CD4-positive, CD25-positive, alpha-beta regulatory T cell (primary cell): ENCODE measurements around the gene GPR107. TPM values are rescaled to one million over a fixed set of nuclear protein-coding genes. Genes with fewer than 3 reads are reported as not detected.

ENCODE experiments used
- ATAC-seq, 2 donors: fragments of 150-1000 bp; cut with Tn5 transposase; one replicate each; pipeline ENCODE4 v1.10.0; 2021; ENCODE audit warnings: low read depth in 2 of 2, moderate number of reproducible peaks in 2 of 2, moderate library complexity in 1 of 2
- DNase-seq, 3 donors: peaks; one replicate each; pipeline versions ENCODE4 v3.0.0 to v3.0.0-alpha.2; 2012 to 2022; ENCODE audit warnings: mixed read lengths in 1 of 3
- H3K27ac ChIP-seq: one replicate; pipeline ENCODE4 v1.7.0; 2013; ENCODE audit warnings: mild to moderate bottlenecking, low read length; ENCODE audit not compliant: insufficient read depth, poor library complexity, severe bottlenecking
- H3K27me3 ChIP-seq: one replicate; pipeline ENCODE4 v1.7.0; 2013; ENCODE audit warnings: low read length; ENCODE audit not compliant: control insufficient read depth, insufficient read depth
- H3K36me3 ChIP-seq: one replicate; pipeline ENCODE4 v1.7.0; 2013; ENCODE audit warnings: mild to moderate bottlenecking, low read length, moderate library complexity; ENCODE audit not compliant: control insufficient read depth, insufficient read depth
- H3K4me1 ChIP-seq: 2 replicates; pipeline ENCODE4 v1.7.0; 2013; ENCODE audit warnings: mild to moderate bottlenecking, low read length; ENCODE audit not compliant: insufficient read depth, control insufficient read depth, poor library complexity, severe bottlenecking
- H3K4me3 ChIP-seq: one replicate; pipeline ENCODE4 v1.7.0; 2013; ENCODE audit warnings: low read depth, mild to moderate bottlenecking, low read length, moderate library complexity
- H3K9me3 ChIP-seq, 2 experiments: 1 replicate in 1 of 2; 2 replicates in 1 of 2; pipeline ENCODE4 v1.7.0; 2013; ENCODE audit warnings: low read length in 2 of 2, mild to moderate bottlenecking in 1 of 2, moderate library complexity in 1 of 2; ENCODE audit not compliant: control insufficient read depth in 2 of 2
- H3K27ac Mint-ChIP-seq, 3 donors: one replicate each; pipeline ENCODE4 v1.8.0; 2020 to 2022; ENCODE audit warnings: mild to moderate bottlenecking in 3 of 3, mixed read lengths in 3 of 3, moderate library complexity in 2 of 3
- H3K27me3 Mint-ChIP-seq: one replicate; pipeline ENCODE4 v1.8.0; 2022; ENCODE audit warnings: mild to moderate bottlenecking, mixed read lengths
- H3K36me3 Mint-ChIP-seq: one replicate; pipeline ENCODE4 v1.8.0; 2020; ENCODE audit warnings: mixed read lengths
- H3K4me1 Mint-ChIP-seq, 4 donors: one replicate each; pipeline ENCODE4 v1.8.0; 2020 to 2022; ENCODE audit warnings: mixed read lengths in 4 of 4, mild to moderate bottlenecking in 1 of 4
- H3K4me3 Mint-ChIP-seq, 4 donors: one replicate each; pipeline ENCODE4 v1.8.0; 2020 to 2022; ENCODE audit warnings: mild to moderate bottlenecking in 4 of 4, mixed read lengths in 4 of 4, moderate library complexity in 3 of 4
- H3K9me3 Mint-ChIP-seq, 7 donors: one replicate each; pipeline ENCODE4 v1.8.0; 2020 to 2022; ENCODE audit warnings: mixed read lengths in 7 of 7, mild to moderate bottlenecking in 3 of 7, moderate library complexity in 2 of 7
- polyA plus RNA-seq, 4 donors: library from polyadenylated mRNA; unstranded; fragments of 300-500 nt; fragmentation: Illumina TruSeq; gene quantifications; one replicate each; pipeline ENCODE4 v1.2.3, GENCODE V29; 2021
- total RNA-seq: library from RNA; stranded (reverse); gene quantifications from one replicate; pipeline ENCODE4 v1.2.3, GENCODE V29; 2022

Gene GPR107
- total and polyA plus RNA-seq, 5 donors from 2014 or later = 2.8 to 29.9 (median 3.3) TPM

DNA sequence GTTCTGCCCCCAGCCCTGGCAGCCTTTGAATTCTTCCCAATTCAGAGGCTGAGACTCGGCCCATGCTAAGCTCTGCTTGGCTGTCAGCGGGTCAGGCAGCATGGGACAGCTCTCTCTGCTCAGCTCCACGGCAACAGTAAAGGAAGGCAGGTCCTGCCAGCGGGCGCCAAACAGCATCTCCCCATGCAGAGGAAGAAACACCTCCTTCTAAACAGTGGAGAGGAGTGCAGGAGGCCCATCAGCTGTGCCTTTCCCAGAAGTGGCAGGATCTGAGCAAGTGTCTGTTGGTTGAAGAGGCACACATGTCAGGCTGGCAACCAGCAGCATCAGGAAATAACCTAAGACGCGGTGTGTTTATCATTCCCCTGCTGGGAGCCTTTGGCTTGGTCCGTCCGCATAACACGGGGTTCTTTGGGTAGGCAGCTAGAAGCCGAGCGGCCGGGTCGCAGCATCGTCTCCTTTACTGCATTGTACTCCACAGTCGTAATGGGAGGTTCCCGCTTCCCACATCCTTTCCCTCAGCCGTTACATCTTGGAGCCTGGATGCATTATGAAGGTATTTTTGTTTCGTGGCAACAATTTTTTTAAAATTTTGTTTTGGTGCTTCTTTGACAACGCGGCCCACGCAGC lies 75.8 kb downstream of the GPR107 start:
- Histone ChIP-seq H3K9me3 (no peaks in the 10 kb centered on the region), H3K36me3 (no peaks in the 10 kb centered on the region), H3K4me1 (peaks cover 41% of the 10 kb centered on the region), H3K27me3 (no peaks in the 10 kb centered on the region), H3K4me3 (peak overlapping the region; percentile 81), H3K27ac (peak overlapping the region; percentile 95)
- peak overlapping the region; percentile 96 to 98 (median 97) for H3K27ac Mint-ChIP-seq
- H3K9me3 Mint-ChIP-seq = no peaks in the 10 kb centered on the region
- peaks cover 17 to 55% (median 42%) of the 10 kb centered on the region in 4 donors for H3K4me1 Mint-ChIP-seq
- H3K36me3 Mint-ChIP-seq = peaks cover 17% of the 10 kb centered on the region
- DNase-seq (peak; percentile 3 to 35 (median 6)), ATAC-seq (no peak)
- H3K27me3 Mint-ChIP-seq = no peaks in the 10 kb centered on the region
- peak overlapping the region; percentile 76 to 95 (median 84) for H3K4me3 Mint-ChIP-seq

- Mint-ChIP-seq H3K4me1 (peaks cover 8 to 50% (median 34%) of the 10 kb centered on the region in 4 donors), H3K9me3 (no peaks in the 10 kb centered on the region), H3K4me3 (no peak overlapping the region), H3K36me3 (peaks cover 25% of the 10 kb centered on the region), H3K27me3 (no peaks in the 10 kb centered on the region), H3K27ac (peak overlapping the region in 1 of 3 donors; percentile 59)
- no peaks in the 10 kb centered on the region for H3K9me3 ChIP-seq
- peaks cover 29% of the 10 kb centered on the region for H3K4me1 ChIP-seq
- no peak for ATAC-seq
- no peak overlapping the region for H3K27ac ChIP-seq
- H3K27me3 ChIP-seq = no peaks in the 10 kb centered on the region
- no peak for DNase-seq
- peaks cover 9% of the 10 kb centered on the region for H3K36me3 ChIP-seq
- H3K4me3 ChIP-seq = no peak overlapping the region
Measured at GRCh38 chr9:130132746-130133145, 79.0 kb downstream of the GPR107 start.

GRCh38 chr9:130137081-130137640 lies 83.5 kb downstream of the GPR107 start:
- Histone ChIP-seq H3K4me3 (no peak overlapping the region), H3K9me3 (no peaks in the 10 kb centered on the region), H3K36me3 (peaks cover 9% of the 10 kb centered on the region), H3K27me3 (no peaks in the 10 kb centered on the region), H3K4me1 (peaks cover 6% of the 10 kb centered on the region), H3K27ac (no peak overlapping the region)
- DNase-seq (no peak), ATAC-seq (no peak)
- peaks cover 22% of the 10 kb centered on the region for H3K36me3 Mint-ChIP-seq
- no peaks in the 10 kb centered on the region for H3K27me3 Mint-ChIP-seq
- H3K4me1 Mint-ChIP-seq = peaks cover 0 to 32% (median 17%) of the 10 kb centered on the region in 4 donors
- H3K9me3 Mint-ChIP-seq = no peaks in the 10 kb centered on the region
- no peak overlapping the region for H3K27ac Mint-ChIP-seq
- H3K4me3 Mint-ChIP-seq = no peak overlapping the region

- no peak for DNase-seq
- Mint-ChIP-seq H3K9me3 (no peaks in the 10 kb centered on the region), H3K27me3 (no peaks in the 10 kb centered on the region), H3K4me3 (no peak overlapping the region), H3K36me3 (peaks cover 22% of the 10 kb centered on the region), H3K4me1 (peaks cover 0 to 32% (median 16%) of the 10 kb centered on the region in 4 donors), H3K27ac (no peak overlapping the region)
- no peaks in the 10 kb centered on the region for H3K9me3 ChIP-seq
- H3K4me3 ChIP-seq = no peak overlapping the region
- ATAC-seq = no peak
- H3K36me3 ChIP-seq = peaks cover 9% of the 10 kb centered on the region
- H3K4me1 ChIP-seq = peaks cover 6% of the 10 kb centered on the region
- no peak overlapping the region for H3K27ac ChIP-seq
- H3K27me3 ChIP-seq = no peaks in the 10 kb centered on the region
Measured at GRCh38 chr9:130137641-130138081, 84.0 kb downstream of the GPR107 start.

GRCh38 chr9:130138171-130138653 lies 84.5 kb downstream of the GPR107 start:
- Histone ChIP-seq H3K27ac (no peak overlapping the region), H3K27me3 (no peaks in the 10 kb centered on the region)

DNA sequence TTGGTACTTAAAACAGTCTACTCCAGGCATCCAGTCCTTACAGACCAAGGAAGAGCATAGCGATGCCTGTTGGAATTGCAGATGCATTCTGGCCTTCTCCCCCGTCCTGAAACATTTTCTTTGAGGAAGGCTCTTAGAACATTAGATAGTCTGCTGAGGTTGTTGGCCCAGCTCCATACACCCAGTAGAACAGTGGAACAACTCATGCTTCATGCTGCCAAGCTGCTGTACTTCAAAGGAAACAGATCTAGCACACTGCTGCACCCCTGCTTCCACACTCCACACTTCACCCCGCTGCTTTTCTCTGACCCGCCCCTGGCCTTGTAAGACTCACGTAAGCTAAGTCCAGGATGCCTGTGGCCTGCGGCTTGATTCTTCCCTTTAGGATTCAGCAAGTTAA lies 85.1 kb downstream of the GPR107 start:
- H3K4me1 Mint-ChIP-seq = peaks cover 0 to 27% (median 17%) of the 10 kb centered on the region in 4 donors
- ATAC-seq = no peak

More at GRCh38 chr9:130138171-130138653, 84.5 kb downstream of the GPR107 start:
- H3K27ac Mint-ChIP-seq = peak overlapping the region in 1 of 3 donors; percentile 66
- Histone ChIP-seq H3K4me1 (peaks cover 6% of the 10 kb centered on the region), H3K4me3 (no peak overlapping the region), H3K9me3 (no peaks in the 10 kb centered on the region), H3K36me3 (peaks cover 9% of the 10 kb centered on the region)
- H3K36me3 Mint-ChIP-seq = peaks cover 22% of the 10 kb centered on the region
- peak overlapping the region in 1 of 4 donors; percentile 28 for H3K4me3 Mint-ChIP-seq
- DNase-seq = no peak
- no peak for ATAC-seq
- H3K4me1 Mint-ChIP-seq = peaks cover 0 to 28% (median 15%) of the 10 kb centered on the region in 4 donors
- H3K9me3 Mint-ChIP-seq = no peaks in the 10 kb centered on the region
- H3K27me3 Mint-ChIP-seq = no peaks in the 10 kb centered on the region

GRCh38 chr9:130139251-130139650 lies 85.5 kb downstream of the GPR107 start:
- Mint-ChIP-seq H3K27me3 (no peaks in the 10 kb centered on the region), H3K4me1 (peaks cover 0 to 32% (median 21%) of the 10 kb centered on the region in 4 donors), H3K27ac (peak overlapping the region in 1 of 3 donors; percentile 51), H3K9me3 (no peaks in the 10 kb centered on the region), H3K4me3 (peak overlapping the region in 1 of 4 donors; percentile 55), H3K36me3 (peaks cover 22% of the 10 kb centered on the region)
- Histone ChIP-seq H3K4me1 (peaks cover 6% of the 10 kb centered on the region), H3K27me3 (no peaks in the 10 kb centered on the region), H3K27ac (no peak overlapping the region), H3K4me3 (no peak overlapping the region), H3K9me3 (no peaks in the 10 kb centered on the region), H3K36me3 (peaks cover 9% of the 10 kb centered on the region)
- no peak for ATAC-seq
- no peak for DNase-seq

More for the DNA sequence above, 85.1 kb downstream of the GPR107 start:
- no peaks in the 10 kb centered on the region for H3K27me3 Mint-ChIP-seq
- H3K27ac Mint-ChIP-seq = peak overlapping the region in 2 of 3 donors; percentile 51 to 66
- H3K9me3 Mint-ChIP-seq = no peaks in the 10 kb centered on the region
- Histone ChIP-seq H3K36me3 (peaks cover 9% of the 10 kb centered on the region), H3K9me3 (no peaks in the 10 kb centered on the region), H3K4me3 (no peak overlapping the region), H3K27me3 (no peaks in the 10 kb centered on the region), H3K27ac (no peak overlapping the region), H3K4me1 (peaks cover 6% of the 10 kb centered on the region)
- peak overlapping the region in 3 of 4 donors; percentile 4 to 55 (median 5) for H3K4me3 Mint-ChIP-seq
- peak in 1 of 3 donors; percentile 16 for DNase-seq
- peaks cover 22% of the 10 kb centered on the region for H3K36me3 Mint-ChIP-seq
